NCI-H2171 treated with DMSO at 0.1 percent for 48 hours (cell line): ENCODE results near the gene BFSP1.
A peak's percentile ranks its signal among the peaks of the same experiment; 100 is the strongest.

Experiments
- DNase-seq: peaks from one replicate; lab custom pipeline; 2025; lab: John Stamatoyannopoulos, UW

BFSP1 gene

DNA sequence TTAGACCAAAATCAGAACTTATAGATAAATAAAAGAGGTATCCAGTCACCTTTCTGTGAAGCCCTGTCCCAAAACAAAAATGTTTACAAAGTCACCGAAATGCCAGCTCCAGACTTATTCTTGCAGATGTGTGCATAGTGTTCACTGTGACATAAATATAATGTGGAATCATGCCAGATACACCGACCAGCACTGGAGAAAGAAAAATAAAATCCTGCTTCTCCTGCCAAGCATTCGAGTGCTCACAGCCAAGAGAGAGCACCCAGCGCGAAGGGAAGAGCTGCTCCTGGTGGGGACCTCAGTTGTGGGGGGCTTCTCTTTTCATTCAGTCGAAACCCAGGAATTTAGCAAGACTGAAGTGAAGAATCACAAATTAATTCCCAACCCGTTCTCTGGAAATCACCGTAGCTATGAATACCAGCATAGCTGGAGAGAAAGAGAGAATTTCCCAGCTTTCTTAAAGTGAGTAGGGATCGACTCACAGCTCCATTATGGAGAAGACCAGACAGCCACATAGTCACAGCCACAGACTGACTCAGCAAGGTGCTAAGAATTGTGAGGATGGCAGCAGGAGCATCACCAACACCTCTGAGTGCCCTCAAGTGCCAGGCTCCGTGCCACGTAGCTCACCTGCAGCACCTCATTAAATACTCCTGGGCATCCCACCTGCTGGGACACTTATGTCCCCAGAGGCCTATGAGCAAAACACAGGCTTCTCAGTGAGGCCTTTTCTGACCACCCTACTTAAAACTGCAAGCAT lies 33.2 kb downstream of the BFSP1 start:
- DNase-seq = no peak

GRCh38 chr20:17495826-17496225 lies 35.4 kb downstream of the BFSP1 start:
- no peak for DNase-seq

- DNase-seq = no peak
Measured at GRCh38 chr20:17494201-17494600, 37.0 kb downstream of the BFSP1 start.

GRCh38 chr20:17493173-17493572 lies 38.0 kb downstream of the BFSP1 start:
- DNase-seq = no peak

GRCh38 chr20:17491488-17491887 lies 39.7 kb downstream of the BFSP1 start:
- no peak for DNase-seq

DNA sequence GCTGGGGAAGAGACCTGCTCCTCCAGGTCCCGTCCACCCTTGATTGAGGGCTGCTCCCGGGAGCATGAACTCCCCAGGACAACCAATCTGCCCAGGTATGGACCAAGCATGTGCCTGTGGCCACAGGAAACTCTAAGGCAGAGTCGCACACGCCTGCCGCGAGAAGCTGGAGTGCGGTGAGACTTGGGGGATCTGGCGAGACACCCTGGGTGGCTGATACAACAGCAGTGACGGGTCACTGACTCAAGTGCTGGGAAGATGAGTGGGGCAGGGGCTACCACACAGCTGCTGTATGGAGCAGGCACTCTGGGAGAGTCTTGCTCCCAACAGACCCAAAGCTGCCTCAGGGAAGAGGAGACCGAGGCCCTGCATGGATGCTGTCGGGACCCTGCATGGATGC lies 40.1 kb downstream of the BFSP1 start:
- DNase-seq = no peak

- no peak for DNase-seq
Measured at GRCh38 chr20:17490501-17490900, 40.7 kb downstream of the BFSP1 start.

DNA sequence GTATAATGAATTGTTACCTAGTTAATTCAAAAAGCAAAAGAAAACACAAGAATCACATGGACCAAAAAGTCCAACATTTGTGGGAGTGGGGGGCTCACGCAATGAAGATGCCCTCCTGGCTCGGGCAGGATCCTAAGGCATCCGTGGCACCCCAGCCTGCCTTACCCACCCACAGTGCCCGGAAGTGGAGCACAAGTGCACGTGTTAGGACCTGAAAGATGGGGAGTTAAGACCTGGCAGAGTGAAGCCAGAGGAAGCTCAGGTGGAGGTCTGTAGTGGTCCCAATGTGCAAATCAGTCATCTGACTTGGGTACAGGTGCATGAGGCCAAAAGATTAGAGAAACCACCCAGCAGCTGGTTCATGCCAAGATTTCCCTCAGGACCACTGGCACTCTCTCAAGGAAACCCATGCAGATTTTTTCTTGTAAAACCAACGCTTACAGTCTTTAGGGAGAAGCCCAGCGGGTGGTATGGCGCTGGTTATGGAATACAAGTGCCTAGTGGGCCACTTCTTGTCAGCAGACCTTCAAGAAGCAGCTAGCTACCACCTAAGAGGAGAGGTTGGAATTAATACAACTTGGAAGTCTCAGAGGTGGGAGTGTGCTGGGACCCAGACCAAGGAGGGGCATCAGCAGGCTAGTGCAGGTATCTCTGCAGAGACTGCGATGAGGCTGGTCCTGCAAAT lies 42.1 kb downstream of the BFSP1 start:
- DNase-seq = no peak

- DNase-seq = no peak
Measured at GRCh38 chr20:17485017-17485416, 46.2 kb downstream of the BFSP1 start.

GRCh38 chr20:17482536-17482935 lies 48.6 kb downstream of the BFSP1 start:
- no peak for DNase-seq

DNA sequence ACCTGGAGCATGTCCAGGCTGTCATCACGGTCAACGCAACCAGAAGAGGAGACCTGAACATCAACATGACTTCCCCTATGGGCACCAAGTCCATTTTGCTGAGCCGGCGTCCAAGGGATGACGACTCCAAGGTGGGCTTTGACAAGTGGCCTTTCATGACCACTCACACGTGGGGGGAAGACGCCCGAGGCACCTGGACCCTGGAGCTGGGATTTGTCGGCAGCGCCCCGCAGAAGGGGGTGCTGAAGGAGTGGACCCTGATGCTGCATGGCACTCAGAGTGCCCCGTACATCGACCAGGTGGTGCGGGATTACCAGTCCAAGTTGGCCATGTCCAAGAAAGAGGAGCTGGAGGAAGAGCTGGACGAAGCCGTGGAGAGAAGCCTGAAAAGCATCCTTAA lies 49.5 kb downstream of the BFSP1 start:
- no peak for DNase-seq

- DNase-seq = no peak
Measured at GRCh38 chr20:17480696-17481095, 50.5 kb downstream of the BFSP1 start.

DNA sequence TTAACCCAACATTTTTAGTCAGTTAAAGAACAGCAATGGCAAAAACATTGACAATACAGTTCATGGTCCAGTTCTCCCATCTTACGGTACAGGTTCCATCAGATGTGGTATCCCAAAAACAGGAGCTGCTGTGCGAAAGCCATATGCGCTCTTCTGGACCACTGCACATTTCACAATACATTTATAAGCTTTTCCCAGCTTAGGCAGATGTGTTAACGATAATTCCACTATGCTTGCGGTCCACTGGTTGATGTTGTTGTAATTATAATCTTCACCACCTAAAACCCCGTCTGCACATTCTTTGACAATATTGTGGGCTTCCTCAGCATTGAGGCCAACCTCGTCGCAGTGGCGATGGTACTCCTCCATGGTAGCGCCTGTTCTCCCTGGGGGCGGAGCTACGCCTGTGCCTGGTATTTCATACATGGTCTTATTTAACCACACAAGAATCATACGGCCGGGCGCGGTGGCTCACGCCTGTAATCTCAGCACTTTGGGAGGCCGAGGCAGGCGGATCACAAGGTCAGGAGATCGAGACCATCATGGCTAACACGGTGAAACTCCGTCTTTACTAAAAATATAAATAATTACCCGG lies 52.0 kb downstream of the BFSP1 start:
- peak; percentile 76 for DNase-seq

DNA sequence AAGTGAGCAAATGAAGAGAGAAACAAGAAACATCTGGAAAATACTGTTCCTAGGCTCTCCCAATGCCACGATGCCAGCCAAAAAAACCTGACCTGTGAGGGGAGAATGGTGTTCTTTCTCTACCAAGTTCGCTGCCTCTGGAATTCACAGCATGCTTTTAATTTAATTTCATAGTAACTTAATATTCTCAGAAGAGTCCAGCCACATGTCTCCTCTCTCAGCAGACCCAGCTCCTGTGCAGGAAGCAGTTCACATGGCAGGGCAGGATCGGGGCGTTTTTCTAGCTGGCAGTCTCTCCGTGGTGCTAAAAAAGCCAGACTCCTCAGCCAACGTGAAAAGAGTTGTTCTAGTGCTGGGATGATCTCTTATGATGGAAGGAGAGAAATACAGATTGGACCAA lies 57.5 kb downstream of the BFSP1 start:
- DNase-seq = peak; percentile 31

DNA sequence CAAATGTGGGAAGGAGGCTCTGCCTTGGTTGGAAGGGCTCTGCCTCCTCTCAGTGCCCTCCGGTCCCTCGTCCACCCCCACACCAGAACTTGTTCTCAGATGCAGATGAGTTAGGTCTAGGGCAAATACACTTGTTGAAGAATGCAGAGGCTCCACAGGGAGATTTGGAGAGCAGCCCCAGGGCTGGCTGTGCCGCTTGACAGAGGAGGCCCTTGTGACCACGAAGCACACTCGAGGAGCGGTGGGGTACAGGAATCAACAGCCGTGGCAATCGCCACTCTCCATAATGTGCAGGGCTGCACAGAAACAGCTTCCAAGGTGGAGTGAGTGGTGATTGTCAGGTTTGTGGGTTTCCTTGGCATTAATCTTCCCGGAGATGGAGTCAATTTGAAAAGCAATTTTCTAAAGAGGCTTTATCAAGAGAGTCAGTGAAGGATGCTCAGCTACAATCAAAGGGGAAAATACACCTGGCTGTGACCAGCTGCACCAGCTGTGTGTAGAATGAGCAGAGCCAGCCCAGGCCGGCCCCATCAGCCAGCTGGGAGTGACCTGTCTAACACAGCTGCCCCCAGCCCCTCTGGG lies 59.5 kb downstream of the BFSP1 start:
- DNase-seq = no peak

DNA sequence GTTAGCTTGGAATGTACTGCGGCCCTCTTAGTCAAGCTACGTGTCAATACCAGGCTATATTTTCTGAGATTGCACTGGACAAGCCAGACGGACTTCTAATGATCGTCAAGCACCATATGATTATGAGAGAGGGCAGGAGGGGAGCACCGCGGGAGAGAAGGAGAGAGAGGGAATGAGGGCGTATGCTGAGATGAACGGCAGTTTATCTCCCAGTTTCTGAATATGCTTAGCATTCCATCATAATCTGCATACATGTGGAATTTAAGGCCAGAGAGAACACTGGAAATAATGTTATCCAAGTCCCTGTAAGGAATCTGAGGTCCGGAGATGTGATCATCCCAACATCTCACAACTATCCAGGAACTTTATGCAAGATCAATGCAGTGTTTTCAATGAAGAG lies 60.2 kb downstream of the BFSP1 start:
- no peak for DNase-seq

GRCh38 chr20:17470521-17470920 lies 60.7 kb downstream of the BFSP1 start:
- no peak for DNase-seq

DNA sequence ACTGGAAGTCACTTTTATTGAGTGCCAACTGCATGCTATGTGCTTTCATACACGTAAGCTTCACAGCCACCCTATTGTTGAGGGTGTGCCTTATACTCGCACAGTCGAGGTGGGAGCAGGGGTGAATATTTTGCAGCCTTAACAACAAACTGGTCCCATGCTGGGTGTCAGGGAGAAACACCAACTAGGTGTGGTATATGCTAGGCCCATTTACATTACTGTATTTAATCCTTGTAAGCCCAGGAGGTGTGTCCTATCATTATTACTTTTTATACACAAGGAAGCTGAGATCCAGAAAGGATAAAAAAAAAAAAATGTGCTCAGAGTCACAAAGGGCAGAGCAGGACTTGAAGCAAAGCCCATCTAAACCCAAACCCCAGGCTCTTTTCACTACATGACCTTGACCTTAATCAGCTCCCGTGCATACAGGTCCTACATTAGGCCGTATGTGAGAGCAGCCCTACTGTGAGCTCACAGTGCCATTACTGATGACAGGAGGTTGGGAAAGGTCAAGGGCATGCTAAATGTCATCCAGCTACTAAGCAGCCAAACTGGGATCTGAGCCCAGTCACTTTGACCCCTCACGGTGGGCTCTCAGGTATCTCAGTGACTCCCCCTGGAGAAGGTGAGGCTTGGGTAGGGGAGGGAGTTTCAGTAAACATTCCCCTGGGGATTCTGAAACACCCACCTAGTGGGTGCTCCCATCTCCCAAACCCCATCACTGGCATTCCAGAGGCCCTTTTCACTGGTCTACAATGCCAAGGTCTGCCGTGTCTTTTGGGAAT lies 61.7 kb downstream of the BFSP1 start:
- DNase-seq = no peak

DNA sequence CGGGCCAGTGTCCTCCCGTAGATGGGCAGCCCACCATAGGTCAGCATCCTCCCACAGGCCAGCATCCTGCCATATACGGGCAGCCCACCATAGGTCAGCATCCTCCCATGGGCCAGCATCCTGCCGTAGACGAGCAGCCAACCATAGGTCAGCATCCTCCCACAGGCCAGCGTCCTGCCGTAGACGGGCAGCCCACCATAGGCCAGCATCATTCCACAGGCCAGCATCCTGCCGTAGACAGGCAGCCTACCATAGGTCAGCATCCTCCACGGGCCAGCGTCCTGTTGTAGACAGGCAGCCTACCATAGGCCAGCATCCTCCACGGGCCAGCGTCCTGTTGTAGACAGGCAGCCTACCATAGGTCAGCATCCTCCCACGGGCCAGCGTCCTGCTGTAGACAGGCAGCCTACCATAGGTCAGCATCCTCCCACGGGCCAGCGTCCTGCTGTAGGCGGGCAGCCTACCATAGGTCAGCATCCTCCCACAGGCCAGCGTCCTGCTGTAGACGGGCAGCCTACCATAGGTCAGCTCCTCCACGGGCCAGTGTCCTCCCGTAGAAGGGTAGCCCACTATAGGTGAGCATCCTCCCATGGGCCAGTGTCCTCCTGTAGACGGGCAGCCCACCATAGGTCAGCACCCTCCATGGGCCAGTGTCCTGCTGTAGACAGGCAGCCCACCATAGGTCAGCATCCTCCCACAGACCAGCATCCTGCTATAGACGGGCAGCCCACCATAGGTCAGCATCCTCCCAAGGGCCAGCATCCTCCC lies 62.9 kb downstream of the BFSP1 start:
- DNase-seq = no peak

DNA sequence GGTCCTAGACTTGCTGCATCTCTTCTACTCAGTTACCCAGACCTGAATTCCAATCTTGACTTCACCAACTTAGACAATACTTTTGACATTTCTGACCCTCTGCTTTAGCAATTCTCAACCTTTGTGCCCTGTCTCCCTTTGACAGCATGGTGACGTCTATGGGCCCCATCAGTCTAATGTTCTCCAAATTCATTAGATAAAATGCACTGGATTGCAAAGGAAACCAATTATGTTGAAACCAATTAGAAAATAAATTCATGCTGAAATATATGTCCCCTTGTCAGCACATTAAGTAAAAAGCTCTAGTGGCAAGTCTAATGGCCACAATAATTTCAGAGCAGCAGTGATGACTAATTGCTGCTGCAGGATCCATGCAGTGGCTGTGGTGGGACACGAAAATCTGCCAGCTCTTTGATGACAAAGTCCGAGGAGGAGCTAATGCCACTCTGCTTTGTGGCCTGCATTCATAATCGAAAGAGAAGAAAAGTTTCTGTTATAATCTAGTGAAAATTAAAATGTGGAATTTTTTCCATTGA lies 64.0 kb downstream of the BFSP1 start:
- DNase-seq = no peak

GRCh38 chr20:17466641-17467040 lies 64.5 kb downstream of the BFSP1 start:
- DNase-seq = no peak
